Right ventricle myocardium inferior (tissue), 1 donor: ENCODE data around the gene HK2. TPM values are rescaled to one million over a fixed set of nuclear protein-coding genes. Genes with fewer than 3 reads are reported as not detected.

ENCODE experiments used
- ATAC-seq: fragments of 200-7000 bp; cut with Tn5 transposase; one replicate; pipeline ENCODE4 v1.9.1; 2020; ENCODE audit warnings: mild to moderate bottlenecking, moderate library complexity
- DNase-seq: peaks from one replicate; pipeline ENCODE4 v3.0.0; 2021; ENCODE audit errors: missing footprints
- intact Hi-C: fragments of 100-400 bp; cut with DNase I; formaldehyde crosslinking; loops from one replicate; pipeline ENCODE4 v1.11.0; 2022
- total RNA-seq: library from RNA; stranded (reverse); fragmentation: NEBNext Ultra II Directional; extraction: Animal tissue kit (Norgen Biotek cat#: 25700); gene quantifications from one replicate; pipeline ENCODE4 v1.2.1, GENCODE V29; 2021
- donor health status: DM: no; HTN: yes; CAD: no; lungs with severe emphysema.

Gene HK2
- total RNA-seq, 1 donor from 2014 or later: 5.4 TPM

- ATAC-seq (peak; percentile 54), DNase-seq (no peak)
- intact Hi-C loops: no loop called here
Measured at GRCh38 chr2:74867841-74868658, 34.1 kb downstream of the HK2 start.

GRCh38 chr2:74869517-74869916, 35.6 kb downstream of the HK2 start:
- DNase-seq: no peak
- intact Hi-C loops: no loop called here
- no peak for ATAC-seq

- DNase-seq (no peak), ATAC-seq (no peak)
- intact Hi-C loops: no loop called here
Measured at GRCh38 chr2:74870951-74871350, 37.0 kb downstream of the HK2 start.

- intact Hi-C loops: no loop called here
- DNase-seq (no peak), ATAC-seq (no peak)
Measured at GRCh38 chr2:74871414-74871813, 37.5 kb downstream of the HK2 start.

- no peak for DNase-seq
- intact Hi-C loops: no loop called here
- no peak for ATAC-seq
Measured at GRCh38 chr2:74872389-74872836, 38.5 kb downstream of the HK2 start.

- no peak for DNase-seq
- no peak for ATAC-seq
- intact Hi-C loops: no loop called here
Measured at GRCh38 chr2:74873012-74873665, 39.2 kb downstream of the HK2 start.

- intact Hi-C loops: no loop called here
- DNase-seq (no peak), ATAC-seq (no peak)
Measured at GRCh38 chr2:74873678-74874640, 40.0 kb downstream of the HK2 start.

GRCh38 chr2:74876081-74876886, 42.4 kb downstream of the HK2 start:
- ATAC-seq (peak; percentile 62), DNase-seq (no peak)
- intact Hi-C loops: loop anchor here (1.0 kb wide), 2 partner anchors 161 to 186 kb away; no protein-coding TSS in a partner anchor

- ATAC-seq (no peak), DNase-seq (no peak)
- intact Hi-C loops: no loop called here
Measured at GRCh38 chr2:74877376-74877775, 43.4 kb downstream of the HK2 start.

- intact Hi-C loops: no loop called here
- DNase-seq: no peak
- ATAC-seq: no peak
Measured at GRCh38 chr2:74877781-74878433, 44.0 kb downstream of the HK2 start.

- ATAC-seq: no peak
- DNase-seq: no peak
- intact Hi-C loops: no loop called here
Measured at GRCh38 chr2:74878551-74878950, 44.6 kb downstream of the HK2 start.

- intact Hi-C loops: no loop called here
- DNase-seq (no peak), ATAC-seq (no peak)
Measured at GRCh38 chr2:74880054-74880728, 46.3 kb downstream of the HK2 start.

GRCh38 chr2:74881176-74881575, 47.2 kb downstream of the HK2 start:
- DNase-seq: no peak
- intact Hi-C loops: no loop called here
- ATAC-seq: no peak

GRCh38 chr2:74881626-74882298, 47.8 kb downstream of the HK2 start:
- DNase-seq (no peak), ATAC-seq (no peak)
- intact Hi-C loops: no loop called here

GRCh38 chr2:74882299-74882687, 48.4 kb downstream of the HK2 start:
- DNase-seq (no peak), ATAC-seq (no peak)
- intact Hi-C loops: no loop called here

GRCh38 chr2:74883011-74883410, 49.1 kb downstream of the HK2 start:
- intact Hi-C loops: no loop called here
- no peak for DNase-seq
- no peak for ATAC-seq
